HL-60 (cell line): ENCODE results near the gene TASOR2.

Experiments used
- CTCF ChIP-seq: IDR thresholded peaks from one replicate; pipeline ENCODE4 v1.5.1; 2011; ENCODE audit warnings: low read length, control low read depth, inconsistent platforms; ENCODE audit not compliant: insufficient read depth
- GABPA ChIP-seq: IDR thresholded peaks from 2 replicates; pipeline ENCODE4 v1.6.1; 2012; ENCODE audit warnings: low read depth
- POLR2AphosphoS5 ChIP-seq: IDR thresholded peaks from 2 replicates; pipeline ENCODE4 v1.6.1; 2012; ENCODE audit warnings: low read depth
- SPI1 ChIP-seq: IDR thresholded peaks from 2 replicates; pipeline ENCODE4 v1.6.1; 2012; ENCODE audit warnings: low read depth, mild to moderate bottlenecking, borderline replicate concordance
- TF ChIP-seq, protein P1 (sequence below): IDR thresholded peaks from 2 replicates; pipeline ENCODE4 v1.6.1; 2012; ENCODE audit warnings: low read depth; ENCODE audit not compliant: insufficient replicate concordance

- TF ChIP-seq POLR2AphosphoS5 (no peak), CTCF (no peak), GABPA (no peak), SPI1 (no peak)
- TF ChIP-seq, protein P1, sequence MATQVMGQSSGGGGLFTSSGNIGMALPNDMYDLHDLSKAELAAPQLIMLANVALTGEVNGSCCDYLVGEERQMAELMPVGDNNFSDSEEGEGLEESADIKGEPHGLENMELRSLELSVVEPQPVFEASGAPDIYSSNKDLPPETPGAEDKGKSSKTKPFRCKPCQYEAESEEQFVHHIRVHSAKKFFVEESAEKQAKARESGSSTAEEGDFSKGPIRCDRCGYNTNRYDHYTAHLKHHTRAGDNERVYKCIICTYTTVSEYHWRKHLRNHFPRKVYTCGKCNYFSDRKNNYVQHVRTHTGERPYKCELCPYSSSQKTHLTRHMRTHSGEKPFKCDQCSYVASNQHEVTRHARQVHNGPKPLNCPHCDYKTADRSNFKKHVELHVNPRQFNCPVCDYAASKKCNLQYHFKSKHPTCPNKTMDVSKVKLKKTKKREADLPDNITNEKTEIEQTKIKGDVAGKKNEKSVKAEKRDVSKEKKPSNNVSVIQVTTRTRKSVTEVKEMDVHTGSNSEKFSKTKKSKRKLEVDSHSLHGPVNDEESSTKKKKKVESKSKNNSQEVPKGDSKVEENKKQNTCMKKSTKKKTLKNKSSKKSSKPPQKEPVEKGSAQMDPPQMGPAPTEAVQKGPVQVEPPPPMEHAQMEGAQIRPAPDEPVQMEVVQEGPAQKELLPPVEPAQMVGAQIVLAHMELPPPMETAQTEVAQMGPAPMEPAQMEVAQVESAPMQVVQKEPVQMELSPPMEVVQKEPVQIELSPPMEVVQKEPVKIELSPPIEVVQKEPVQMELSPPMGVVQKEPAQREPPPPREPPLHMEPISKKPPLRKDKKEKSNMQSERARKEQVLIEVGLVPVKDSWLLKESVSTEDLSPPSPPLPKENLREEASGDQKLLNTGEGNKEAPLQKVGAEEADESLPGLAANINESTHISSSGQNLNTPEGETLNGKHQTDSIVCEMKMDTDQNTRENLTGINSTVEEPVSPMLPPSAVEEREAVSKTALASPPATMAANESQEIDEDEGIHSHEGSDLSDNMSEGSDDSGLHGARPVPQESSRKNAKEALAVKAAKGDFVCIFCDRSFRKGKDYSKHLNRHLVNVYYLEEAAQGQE, result no peak
These were observed 13.8 kb upstream of the TASOR2 start for GRCh38 chr10:5670662-5671375.
